IPS DF 4.7 (cell line): ENCODE measurements around the gene R3HDM2.
A peak's percentile ranks its signal among the peaks of the same experiment; 100 is the strongest.

Experiments used
- DNase-seq: peaks from one replicate; pipeline ENCODE4 v3.0.0-alpha.2; 2013; ENCODE audit warnings: low spot score; ENCODE audit errors: extremely low read depth

R3HDM2 gene

GRCh38 chr12:57430931-57431566, at the start of gene R3HDM2:
R3HDM2 (minus strand) TSS chr12:57431043; CDS start chr12:57310428, 120,615 bp downstream.
- peak; percentile 86 for DNase-seq

GRCh38 chr12:57479376-57480115, 48.7 kb upstream of the R3HDM2 start, which contains the start of gene ARHGAP9:
ARHGAP9 (minus strand) TSS chr12:57479866; CDS start chr12:57479406, 460 bp downstream.
- DNase-seq: no peak

- no peak for DNase-seq
These were observed 48.2 kb upstream of the R3HDM2 start for GRCh38 chr12:57479043-57479375.

- DNase-seq: no peak
These were observed 47.2 kb upstream of the R3HDM2 start for GRCh38 chr12:57477710-57478681.

- no peak for DNase-seq
These were observed 46.3 kb upstream of the R3HDM2 start for GRCh38 chr12:57476993-57477709.

- DNase-seq: no peak
These were observed 45.5 kb upstream of the R3HDM2 start for GRCh38 chr12:57476162-57476992.

- no peak for DNase-seq
These were observed 44.7 kb upstream of the R3HDM2 start for GRCh38 chr12:57475271-57476161.

- DNase-seq: no peak
These were observed 44.0 kb upstream of the R3HDM2 start for GRCh38 chr12:57474862-57475261.

GRCh38 chr12:57474430-57474829, 43.6 kb upstream of the R3HDM2 start:
- DNase-seq: no peak

GRCh38 chr12:57473886-57474285, 43.0 kb upstream of the R3HDM2 start:
- no peak for DNase-seq

- DNase-seq: no peak
These were observed 42.5 kb upstream of the R3HDM2 start for GRCh38 chr12:57473392-57473791.

GRCh38 chr12:57472391-57472790, 41.5 kb upstream of the R3HDM2 start:
- DNase-seq: no peak

GRCh38 chr12:57471661-57472060, 40.8 kb upstream of the R3HDM2 start:
- DNase-seq: no peak

- no peak for DNase-seq
These were observed 40.3 kb upstream of the R3HDM2 start for GRCh38 chr12:57470970-57471656.

GRCh38 chr12:57470286-57470969, 39.6 kb upstream of the R3HDM2 start:
- no peak for DNase-seq

GRCh38 chr12:57469296-57470164, 38.7 kb upstream of the R3HDM2 start:
- DNase-seq: no peak

GRCh38 chr12:57467915-57468314, 37.1 kb upstream of the R3HDM2 start:
- no peak for DNase-seq
